ENCODE measurements around the gene GLRA1. TPM values are rescaled to one million over a fixed set of nuclear protein-coding genes. Genes with fewer than 3 reads are reported as not detected.
"Not testable (repeated sequence)": the region's sequence is repeated elsewhere in the genome, so short reads cannot be mapped to it uniquely, and the experiment has no call there.

The GLRA1 gene
- total RNA-seq, 1 experiment from 2014 or later, result not detected

DNA sequence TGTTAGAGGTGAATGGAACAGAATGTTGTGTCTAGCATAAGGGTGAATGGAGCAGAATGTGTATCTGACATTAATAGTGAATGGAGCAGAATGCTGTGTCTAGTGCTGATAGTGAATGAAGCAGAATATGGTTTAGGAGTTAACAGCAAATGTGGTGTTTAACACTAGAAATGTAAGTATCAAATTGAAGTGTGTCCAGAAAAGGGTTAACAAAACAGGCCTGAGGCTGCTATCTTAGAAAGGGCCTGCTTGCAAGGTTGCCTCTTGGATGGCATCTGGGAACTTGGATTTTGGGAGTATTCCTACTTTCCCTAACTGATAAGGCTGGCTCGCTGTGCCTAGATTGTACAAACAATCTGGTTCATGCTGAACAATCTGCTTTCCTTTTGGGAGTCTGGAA lies 76.8 kb downstream of the GLRA1 start:
- no peak for DNase-seq (ENCODE audit: low spot score)
- in situ Hi-C loops (cut with HindIII; ENCODE audit: low sequenced_read_pairs), result loop anchor here (25.0 kb wide), 1 partner anchor 289 kb away; no protein-coding TSS in a partner anchor

DNA sequence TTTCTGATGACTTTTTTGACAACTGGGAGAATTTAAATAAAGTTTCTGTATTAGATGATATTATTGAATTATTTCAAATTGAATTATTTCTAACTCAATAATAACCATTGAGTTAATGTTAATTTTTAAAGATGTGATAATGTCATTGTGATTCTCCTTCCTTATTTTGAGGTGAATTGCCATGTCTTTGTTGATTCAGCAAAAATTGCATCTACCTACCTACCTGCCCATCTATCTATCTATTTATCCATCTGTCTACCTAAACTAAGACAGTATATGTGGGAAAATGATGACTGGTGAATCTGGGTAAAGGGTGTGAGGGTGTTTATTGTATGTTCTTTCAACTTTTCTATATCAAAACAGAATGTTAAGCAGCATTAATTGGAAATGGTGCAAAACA lies 77.9 kb downstream of the GLRA1 start:
- in situ Hi-C loops (cut with HindIII; ENCODE audit: low sequenced_read_pairs), result loop anchor here (25.0 kb wide), 1 partner anchor 291 kb away; no protein-coding TSS in a partner anchor
- DNase-seq (ENCODE audit: low spot score), result no peak

DNA sequence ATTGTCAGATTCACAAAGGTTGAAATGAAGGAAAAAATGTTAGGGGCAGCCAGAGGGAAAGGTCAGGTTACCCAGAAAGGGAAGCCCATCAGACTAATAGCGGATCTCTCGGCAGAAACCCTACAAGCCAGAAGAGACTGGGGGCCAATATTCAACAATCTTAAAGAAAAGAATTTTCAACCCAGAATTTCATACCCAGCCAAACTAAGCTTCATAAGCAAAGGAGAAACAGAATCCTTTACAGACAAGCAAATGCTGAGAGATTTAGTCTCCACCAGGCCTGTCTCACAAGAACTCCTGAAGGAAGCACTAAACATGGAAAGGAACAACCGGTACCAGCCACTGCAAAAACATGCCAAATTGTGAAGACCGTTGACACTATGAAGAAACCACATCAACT lies 91.8 kb downstream of the GLRA1 start:
- DNase-seq (ENCODE audit: low spot score), result not testable (repeated sequence)
- in situ Hi-C loops (cut with HindIII; ENCODE audit: low sequenced_read_pairs), result loop anchor here (25.0 kb wide), 1 partner anchor 304 kb away; no protein-coding TSS in a partner anchor

DNA sequence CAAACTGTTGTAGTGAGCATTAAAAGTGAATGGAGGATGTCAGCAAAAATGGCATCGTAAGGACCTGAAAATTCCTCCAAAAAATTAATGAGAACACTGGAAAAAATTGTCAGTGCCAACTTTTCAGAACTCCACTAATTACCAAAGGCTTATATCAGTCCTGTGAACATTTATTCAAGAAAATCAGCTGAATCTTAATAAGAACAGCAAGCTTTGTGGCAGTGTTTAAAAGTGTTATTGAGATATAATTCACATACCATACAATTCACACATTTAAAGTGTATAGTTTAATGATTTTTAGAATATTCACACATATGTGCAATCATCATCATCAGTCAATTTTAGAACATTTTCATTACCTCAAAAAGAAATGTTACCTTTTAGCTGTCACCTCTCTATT lies 95.3 kb downstream of the GLRA1 start:
- DNase-seq (ENCODE audit: low spot score), result no peak
- in situ Hi-C loops (cut with HindIII; ENCODE audit: low sequenced_read_pairs), result loop anchor here (25.0 kb wide), 1 partner anchor 308 kb away; no protein-coding TSS in a partner anchor

DNA sequence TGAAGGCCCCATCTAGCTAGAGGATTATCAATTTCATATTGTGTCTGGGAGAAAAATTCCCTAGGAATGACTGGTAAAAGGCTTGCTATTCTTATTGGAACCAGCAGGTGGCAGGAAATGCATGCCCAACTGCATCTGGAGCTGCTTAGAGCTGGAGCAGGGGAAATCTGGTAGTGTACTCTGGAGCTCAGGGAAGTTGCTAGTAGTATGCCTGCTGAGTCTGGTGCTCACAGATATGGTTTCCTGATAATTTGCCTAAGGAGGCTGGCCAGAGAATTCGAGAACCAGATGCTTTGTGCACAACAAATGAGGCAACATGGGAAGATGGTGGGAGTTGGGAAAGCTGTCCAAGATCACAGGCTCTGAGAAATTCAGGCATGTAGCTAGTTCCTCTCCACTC lies 99.2 kb downstream of the GLRA1 start:
- in situ Hi-C loops (cut with HindIII; ENCODE audit: low sequenced_read_pairs), result loop anchor here (25.0 kb wide), 1 partner anchor 312 kb away; no protein-coding TSS in a partner anchor
- peak; percentile 85 for DNase-seq (ENCODE audit: low spot score)

DNA sequence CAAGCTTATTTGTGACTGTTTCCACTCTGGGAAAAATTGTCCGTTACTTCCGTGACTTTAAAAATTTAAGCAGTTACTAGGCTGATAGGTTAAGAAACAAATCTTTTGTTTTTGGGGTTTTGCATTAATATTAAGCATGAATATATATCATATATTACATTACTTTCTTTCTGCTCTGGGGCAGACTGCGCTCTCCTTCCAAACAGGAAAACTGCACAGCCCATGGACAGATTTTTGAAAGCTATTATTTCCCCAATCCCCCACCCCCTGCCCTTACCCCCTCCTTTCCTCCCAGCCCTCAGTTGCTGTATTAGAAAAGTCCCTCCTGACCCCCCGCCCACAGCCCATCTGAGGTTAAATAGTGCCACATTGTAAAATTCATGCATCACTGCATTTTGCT lies 102.5 kb downstream of the GLRA1 start:
- DNase-seq (ENCODE audit: low spot score), result no peak
- in situ Hi-C loops (cut with HindIII; ENCODE audit: low sequenced_read_pairs), result no loop called here

DNA sequence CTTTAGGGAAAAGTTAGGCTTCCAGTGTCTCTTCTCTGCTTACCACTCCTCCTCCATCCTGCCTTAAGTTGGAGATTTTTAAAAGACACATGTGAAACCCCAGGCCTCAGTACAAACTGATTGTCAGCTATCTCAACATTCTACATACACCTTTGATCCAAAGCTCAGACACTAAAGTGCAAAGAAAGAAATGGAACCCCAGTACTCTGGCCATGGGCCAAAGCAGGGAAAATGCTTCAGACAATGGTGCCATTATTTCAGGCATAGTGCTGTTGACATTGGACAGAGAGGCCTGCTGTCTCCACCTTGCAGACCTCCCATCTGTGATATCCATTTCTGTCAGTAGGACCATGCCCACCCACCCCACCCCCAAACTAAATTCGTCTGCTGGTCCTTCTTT lies 103.7 kb downstream of the GLRA1 start:
- no peak for DNase-seq (ENCODE audit: low spot score)
- in situ Hi-C loops (cut with HindIII; ENCODE audit: low sequenced_read_pairs), result no loop called here

DNA sequence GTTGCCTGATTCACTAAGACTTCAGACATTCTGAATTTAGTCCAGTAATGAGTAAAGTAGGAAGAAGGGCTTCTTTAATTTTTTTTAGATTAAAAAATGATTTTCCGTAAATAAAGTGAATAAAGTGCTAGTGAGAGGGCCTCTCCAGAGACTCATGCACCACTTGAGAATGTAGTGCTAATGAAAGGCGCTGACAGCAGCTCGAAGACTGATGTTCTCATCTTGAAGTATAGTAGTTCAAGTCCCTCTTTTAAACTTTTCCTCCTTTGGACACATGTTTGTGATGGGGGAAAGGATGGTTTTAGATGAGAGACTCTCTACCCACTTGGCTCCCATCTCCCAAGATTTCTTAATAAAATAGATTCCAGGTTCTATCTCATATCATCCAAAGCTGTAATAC lies 104.4 kb downstream of the GLRA1 start:
- DNase-seq (ENCODE audit: low spot score), result no peak
- in situ Hi-C loops (cut with HindIII; ENCODE audit: low sequenced_read_pairs), result no loop called here

DNA sequence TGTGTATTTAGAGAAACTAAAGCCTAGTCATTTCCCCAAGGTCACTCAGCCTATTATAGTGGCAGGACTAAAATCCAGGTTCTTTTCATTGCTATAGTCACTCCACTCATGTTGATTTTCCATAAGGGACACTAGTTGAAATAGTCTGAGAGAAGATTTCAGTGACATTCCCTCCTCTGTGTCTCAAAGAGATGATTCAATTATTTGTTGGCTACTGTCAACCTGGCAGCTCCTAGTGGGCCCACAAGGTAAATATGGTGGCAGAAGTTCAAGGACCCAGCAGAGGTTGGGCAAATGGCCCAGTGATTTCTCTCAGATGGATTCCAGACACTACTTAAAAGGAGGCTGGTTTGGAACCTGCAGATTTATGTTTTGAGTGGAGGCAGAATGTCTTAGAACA lies 104.8 kb downstream of the GLRA1 start:
- in situ Hi-C loops (cut with HindIII; ENCODE audit: low sequenced_read_pairs), result no loop called here
- DNase-seq (ENCODE audit: low spot score), result peak; percentile 29

DNA sequence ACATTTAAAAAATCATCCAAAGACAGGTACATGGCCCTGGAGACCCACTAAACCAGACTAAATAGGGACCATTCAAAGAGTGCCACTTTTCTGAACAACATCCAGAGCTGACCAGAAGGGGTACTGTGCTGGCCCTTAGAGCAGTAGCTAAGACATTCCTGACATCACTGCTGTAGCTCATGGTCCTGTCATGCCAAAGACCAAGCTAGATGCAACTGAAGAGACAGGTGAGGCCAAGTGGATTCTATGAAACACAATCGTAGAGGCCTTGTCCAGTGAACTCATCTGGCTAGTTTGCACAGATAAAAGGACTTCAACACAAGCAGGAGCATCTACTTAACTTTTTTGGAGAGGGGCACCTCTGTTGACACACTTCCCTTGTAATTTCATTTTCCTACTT lies 109.6 kb downstream of the GLRA1 start:
- DNase-seq (ENCODE audit: low spot score), result no peak
- in situ Hi-C loops (cut with HindIII; ENCODE audit: low sequenced_read_pairs), result no loop called here

DNA sequence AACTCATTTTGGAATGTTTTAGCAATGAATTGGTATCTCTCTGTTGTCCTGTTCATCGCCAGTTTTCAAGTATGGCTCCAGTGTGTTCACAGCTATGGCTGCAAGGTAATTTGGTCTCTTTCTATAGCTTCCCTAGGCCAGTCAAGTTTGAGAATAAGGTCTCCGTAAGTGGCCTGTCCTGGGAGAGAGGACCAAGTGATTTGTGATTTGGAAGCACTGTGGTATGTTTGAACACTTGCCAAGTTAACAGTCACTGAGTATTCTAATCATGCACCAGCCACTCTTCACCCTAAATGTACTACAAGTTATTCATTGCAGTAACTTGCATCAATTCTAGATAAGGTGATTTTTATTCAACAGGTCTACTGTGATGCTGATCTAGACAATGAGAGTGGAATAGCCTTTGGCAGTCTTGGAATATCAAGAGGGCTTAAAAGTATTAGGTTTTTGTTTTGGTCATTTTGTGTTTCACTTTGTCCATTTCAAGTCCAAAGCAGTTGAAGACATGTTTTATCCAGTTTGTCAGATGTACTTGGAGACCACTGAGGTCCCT lies 111.8 kb downstream of the GLRA1 start:
- in situ Hi-C loops (cut with HindIII; ENCODE audit: low sequenced_read_pairs), result no loop called here
- DNase-seq (ENCODE audit: low spot score), result peak; percentile 40

DNA sequence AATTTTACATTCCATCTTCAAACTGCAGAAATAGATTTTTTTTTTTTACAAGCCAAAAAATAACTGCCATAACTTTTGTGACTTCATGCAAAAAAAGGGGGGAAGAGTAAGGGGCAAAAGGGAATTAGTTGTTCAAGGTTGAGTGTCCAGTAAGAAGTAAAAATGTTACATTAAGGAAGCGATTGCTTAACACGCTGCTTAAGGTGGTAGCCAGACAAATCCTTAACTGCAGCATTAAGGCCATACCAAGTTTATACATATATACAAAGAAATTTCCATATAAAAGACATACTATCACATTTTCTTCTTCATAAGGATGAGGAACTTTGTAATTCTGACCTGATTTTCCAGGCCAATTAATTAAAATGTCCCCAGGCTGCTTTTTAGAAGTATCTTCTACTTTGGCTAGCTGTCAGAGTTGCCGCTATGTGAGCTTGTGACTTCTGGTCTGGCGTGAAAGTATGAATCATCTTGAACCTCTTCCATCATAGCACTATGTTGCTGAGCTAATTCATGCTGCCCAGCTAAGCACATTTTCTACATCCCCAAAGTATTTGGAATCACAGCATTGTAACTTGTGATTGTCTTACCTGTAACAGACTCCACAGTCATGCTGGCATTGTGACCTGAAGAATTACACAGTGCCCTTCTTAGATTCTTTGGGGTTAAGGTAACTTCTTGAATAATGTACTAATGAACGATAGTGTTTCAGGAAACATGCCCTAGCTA lies 112.9 kb downstream of the GLRA1 start:
- peak; percentile 43 for DNase-seq (ENCODE audit: low spot score)
- in situ Hi-C loops (cut with HindIII; ENCODE audit: low sequenced_read_pairs), result no loop called here

DNA sequence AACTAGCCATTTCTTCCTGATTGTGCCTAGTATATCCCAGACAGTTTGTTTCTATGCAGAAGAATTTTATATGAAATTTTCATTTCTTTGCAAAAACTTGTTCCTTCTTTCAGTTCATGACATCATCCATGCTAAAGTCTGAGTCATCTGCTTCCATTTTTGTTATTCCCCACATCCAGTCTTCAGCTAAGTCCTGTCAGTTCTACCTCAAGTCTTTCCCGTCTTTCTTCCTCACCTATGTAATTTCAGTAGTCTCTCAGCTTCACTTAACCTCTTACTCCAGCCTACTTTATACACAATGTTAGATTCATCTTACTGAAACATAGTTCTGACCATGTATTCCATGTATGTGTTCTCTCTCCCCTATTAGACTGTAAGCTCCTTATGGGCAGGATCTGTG lies 113.8 kb downstream of the GLRA1 start:
- in situ Hi-C loops (cut with HindIII; ENCODE audit: low sequenced_read_pairs), result no loop called here
- DNase-seq (ENCODE audit: low spot score), result no peak

DNA sequence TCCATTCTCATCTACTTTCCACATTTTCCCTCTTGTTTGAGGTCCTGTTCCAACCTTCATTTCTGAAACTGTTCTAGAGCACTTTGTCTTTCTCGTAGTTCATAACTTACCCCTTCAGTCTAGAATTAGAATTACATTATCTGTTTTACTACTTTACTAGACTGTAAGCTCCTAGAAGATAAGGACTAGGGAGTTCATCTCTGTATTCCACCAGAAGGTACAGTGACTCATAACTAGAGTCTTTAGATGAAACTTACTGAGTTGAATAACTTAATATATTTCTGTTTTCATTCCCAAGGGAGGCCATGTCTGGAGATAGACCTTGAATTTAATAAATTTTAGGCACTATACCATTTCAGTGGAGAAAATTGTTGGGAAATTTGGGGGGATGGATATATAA lies 114.2 kb downstream of the GLRA1 start:
- no peak for DNase-seq (ENCODE audit: low spot score)
- in situ Hi-C loops (cut with HindIII; ENCODE audit: low sequenced_read_pairs), result no loop called here

DNA sequence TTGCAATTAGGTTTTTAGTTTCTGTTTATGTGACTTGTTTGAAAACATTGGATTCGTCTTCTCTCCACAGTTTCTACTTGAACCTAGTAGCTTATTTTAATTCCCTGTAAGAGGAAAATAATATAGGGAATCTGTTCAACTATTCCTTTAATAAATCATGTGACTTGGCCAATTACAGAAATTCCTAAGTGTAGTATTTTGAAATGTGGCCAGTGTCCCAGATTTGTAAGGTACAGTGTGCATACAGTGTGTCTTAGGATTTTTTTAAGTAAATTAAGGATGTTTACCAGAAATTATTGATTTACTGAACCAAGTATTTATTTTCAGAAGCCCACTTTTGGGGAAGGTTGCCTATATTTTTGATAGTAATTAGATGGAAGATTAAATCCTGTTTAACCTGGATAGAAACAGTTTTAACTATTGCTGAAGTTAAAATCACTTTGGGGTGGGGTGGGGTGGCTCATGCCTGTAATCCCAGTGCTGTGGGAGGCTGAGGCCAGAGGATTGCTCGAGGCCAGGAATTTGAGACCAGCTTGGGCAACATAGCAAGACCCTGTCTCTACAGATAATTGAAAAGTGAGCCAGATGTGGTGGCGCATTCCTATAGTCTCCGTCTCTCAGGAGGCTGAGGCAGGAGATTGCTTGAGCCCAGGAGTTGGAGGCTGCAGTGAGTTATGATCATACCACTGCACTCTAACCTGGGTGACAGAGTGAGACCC lies 116.0 kb downstream of the GLRA1 start:
- no peak for DNase-seq (ENCODE audit: low spot score)
- in situ Hi-C loops (cut with HindIII; ENCODE audit: low sequenced_read_pairs), result no loop called here

DNA sequence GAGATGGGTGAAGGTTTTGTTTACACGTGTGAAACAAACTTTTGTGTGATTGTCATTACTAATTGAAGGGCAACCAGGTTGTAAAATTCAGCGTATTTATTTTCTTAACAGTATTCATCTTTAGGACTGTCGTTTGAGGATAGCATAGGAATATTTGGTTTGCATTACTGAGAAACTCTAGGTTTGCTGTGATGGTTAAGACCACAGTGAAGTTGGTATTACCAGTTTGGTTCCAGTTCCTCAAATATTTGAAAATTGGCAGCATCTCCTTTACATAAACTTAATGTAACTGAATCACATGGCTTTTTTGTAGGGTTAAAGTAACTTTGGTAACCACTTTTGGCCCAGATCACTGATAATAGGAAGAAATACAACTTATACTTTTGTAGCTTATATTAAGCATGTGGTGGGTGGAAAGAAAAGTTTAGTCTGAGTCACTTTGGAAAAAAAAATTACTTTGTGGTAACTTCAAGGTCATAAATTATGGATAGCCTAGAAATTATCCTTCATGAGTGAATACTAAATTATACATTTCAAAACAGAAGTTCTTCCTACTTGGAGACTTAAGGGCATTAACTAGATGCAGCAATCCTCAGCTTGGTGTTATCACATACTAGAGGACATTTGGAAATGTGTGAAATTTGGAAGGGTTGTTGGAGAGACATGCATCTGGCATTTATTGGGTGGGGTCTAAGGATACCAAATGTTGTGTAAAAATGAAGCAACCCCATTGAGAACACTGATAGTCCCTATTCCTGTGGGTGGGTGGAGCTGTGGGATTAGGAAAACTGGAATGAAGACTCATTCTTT lies 119.0 kb downstream of the GLRA1 start:
- in situ Hi-C loops (cut with HindIII; ENCODE audit: low sequenced_read_pairs), result no loop called here
- DNase-seq (ENCODE audit: low spot score), result no peak

DNA sequence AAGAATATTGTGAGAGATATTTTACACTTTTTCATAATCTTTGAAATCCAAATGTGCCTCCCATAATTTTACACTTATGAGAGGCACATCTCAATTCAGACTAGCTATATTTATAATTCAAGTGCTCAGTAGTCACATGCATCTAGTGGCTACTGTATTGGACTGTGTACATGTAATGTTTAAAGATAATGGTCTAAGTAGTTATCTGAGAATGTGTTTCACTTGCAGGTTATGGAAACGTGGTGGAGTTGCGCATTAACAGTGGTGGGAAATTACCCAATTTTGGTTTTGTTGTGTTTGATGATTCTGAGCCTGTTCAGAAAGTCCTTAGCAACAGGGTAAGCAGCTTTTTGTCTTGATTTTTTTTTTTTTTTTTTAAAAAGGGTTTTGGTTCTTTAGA lies 124.1 kb downstream of the GLRA1 start:
- DNase-seq (ENCODE audit: low spot score), result no peak
- in situ Hi-C loops (cut with HindIII; ENCODE audit: low sequenced_read_pairs), result no loop called here

DNA sequence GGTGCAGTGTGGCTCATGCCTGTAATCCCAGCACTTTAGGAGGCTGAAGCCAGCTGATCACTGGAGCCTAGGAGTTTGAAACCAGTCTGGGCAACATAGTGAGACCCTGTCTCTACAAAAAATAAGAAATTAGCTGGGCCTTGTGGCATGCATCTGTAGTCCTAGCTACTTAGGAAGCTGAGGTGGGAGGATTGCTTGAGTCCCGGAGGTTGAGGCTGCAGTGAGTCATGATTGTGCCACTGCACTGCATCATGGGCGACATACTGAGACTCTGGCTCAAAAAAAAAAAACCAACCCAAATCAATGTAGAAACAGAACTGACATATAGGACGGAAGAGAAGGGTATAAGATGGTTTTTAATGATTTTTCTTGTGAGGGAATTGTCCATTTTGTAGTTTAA lies 125.2 kb downstream of the GLRA1 start:
- no peak for DNase-seq (ENCODE audit: low spot score)
- in situ Hi-C loops (cut with HindIII; ENCODE audit: low sequenced_read_pairs), result no loop called here

DNA sequence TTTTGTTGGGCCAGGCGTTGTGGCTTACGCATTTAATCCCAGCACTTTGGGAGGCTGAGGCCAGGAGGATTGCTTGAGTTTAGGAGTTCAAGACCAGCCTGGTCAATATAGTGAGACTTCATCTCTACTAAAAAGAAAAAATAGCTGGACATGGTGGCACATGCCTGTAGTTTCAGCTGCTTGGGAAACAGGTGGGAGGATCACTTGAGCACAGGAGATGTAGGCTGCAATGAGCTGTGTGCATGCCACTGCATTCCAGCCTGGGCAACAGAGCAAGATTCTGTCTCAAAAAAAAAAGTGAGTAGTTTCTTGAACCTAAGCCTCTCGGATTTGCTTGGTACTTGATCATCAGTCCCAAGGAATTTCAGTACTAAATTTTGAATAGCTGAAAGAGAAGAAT lies 126.0 kb downstream of the GLRA1 start:
- in situ Hi-C loops (cut with HindIII; ENCODE audit: low sequenced_read_pairs), result no loop called here

DNA sequence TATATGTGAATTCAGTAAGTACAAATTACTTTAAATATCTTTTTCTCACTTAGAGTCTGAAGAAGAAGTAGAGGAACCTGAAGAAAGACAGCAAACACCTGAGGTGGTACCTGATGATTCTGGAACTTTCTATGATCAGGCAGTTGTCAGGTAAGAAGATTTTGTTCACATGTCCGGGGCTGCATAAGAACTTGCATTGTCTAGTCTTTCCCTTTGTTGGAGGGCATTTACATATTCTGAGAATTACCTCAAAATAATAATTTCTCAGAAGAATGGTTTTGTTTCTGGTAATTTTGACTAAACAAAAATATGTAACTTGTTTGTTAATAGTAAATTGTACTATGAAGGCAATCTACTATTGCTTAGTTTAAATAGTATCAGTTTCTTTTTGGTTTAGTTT lies 129.2 kb downstream of the GLRA1 start:
- no peak for DNase-seq (ENCODE audit: low spot score)
- in situ Hi-C loops (cut with HindIII; ENCODE audit: low sequenced_read_pairs), result no loop called here

More for the DNA sequence above, 126.0 kb downstream of the GLRA1 start:
- DNase-seq (ENCODE audit: low spot score), result no peak
